GM08714 (cell line): ENCODE data around the gene EGR2.

Experiments
- H3K4me3 ChIP-seq: fragments of 200-500 bp; sonication (Bioruptor generic); 2 replicates; pipeline ENCODE4 v1.5.1; 2014; ENCODE audit warnings: mild to moderate bottlenecking, low read length, inconsistent platforms
- ZNF274 ChIP-seq: IDR thresholded peaks from 2 replicates; pipeline ENCODE4 v1.6.1; 2012; ENCODE audit warnings: mild to moderate bottlenecking, low read depth, low read length

Gene EGR2

DNA sequence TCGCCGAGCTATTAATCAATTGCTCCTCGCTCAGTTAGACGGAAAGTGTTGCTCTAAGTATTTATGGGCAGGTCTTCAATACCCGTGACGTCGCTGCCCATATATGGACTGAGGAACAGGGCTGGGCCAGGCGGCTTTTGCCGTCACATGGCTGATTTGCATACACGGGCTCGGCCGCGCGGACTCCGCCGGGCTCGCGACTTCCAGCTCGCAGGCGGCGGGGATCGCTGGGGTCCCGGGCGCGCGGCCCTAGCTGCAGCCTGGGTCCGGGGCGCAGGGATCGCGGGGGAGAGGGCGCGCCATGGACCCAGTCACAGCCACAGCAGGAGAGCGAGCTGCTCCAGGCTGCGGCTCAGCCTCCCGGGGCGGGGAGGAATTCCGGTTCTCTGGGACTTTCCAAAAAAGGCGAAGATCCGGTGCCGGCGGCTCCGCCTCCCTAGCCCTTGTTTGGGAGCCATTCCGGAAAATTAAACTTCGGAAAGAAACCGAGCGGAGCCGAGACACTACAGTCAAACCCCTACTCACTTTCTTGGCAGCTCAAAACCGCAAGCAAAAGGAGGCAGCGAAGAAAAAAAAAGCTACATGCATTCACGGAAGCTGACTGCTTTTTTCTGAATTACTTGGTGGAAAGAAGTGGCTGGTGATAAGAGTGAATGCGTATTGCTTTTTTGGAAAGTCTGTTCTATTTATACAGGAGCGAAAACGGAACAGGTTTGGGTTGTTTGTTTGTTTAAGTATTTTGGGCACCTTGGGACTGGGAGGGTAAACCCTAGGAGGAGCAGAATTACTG lies at the start of gene EGR2:
Gene EGR2 (minus strand): TSS at position 36 of the 790 bp plus-strand sequence. CDS start 337 bp downstream, outside the sequence.
- H3K4me3 ChIP-seq, result peak within 1 kb of the TSS; percentile 81
- no peak for TF ChIP-seq ZNF274

- H3K4me3 ChIP-seq, result no peak overlapping the region
- no peak for TF ChIP-seq ZNF274
These were observed 46.3 kb upstream of the EGR2 start for GRCh38 chr10:62862447-62862846.

- H3K4me3 ChIP-seq, result no peak overlapping the region
- TF ChIP-seq ZNF274, result no peak
These were observed 45.3 kb upstream of the EGR2 start for GRCh38 chr10:62861507-62861906.

- TF ChIP-seq ZNF274, result no peak
- H3K4me3 ChIP-seq, result no peak overlapping the region
These were observed 44.8 kb upstream of the EGR2 start for GRCh38 chr10:62860946-62861345.

GRCh38 chr10:62858364-62858763 lies 42.2 kb upstream of the EGR2 start:
- no peak for TF ChIP-seq ZNF274

GRCh38 chr10:62856021-62856420 lies 39.9 kb upstream of the EGR2 start:
- H3K4me3 ChIP-seq, result no peak overlapping the region
- no peak for TF ChIP-seq ZNF274

More at GRCh38 chr10:62858364-62858763, 42.2 kb upstream of the EGR2 start:
- no peak overlapping the region for H3K4me3 ChIP-seq

DNA sequence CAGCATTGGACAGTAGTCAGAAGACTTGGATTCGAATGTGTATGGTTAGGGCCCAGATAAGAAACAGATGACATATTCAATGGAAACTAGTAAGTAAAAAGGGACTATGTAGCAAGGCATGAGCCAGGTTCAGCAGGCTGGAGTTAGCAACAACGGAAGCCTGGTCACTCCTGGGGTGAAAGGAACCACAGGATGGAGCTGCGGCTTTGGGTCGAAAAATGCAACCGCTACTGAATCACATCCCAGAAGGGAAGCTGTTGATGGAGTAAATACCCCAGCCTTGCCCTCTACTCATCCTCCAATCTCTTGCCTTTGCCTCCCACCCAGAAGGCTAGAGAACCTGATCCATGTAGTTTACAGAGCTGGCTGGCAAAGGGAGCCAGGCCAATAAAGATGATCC lies 37.5 kb upstream of the EGR2 start:
- H3K4me3 ChIP-seq, result no peak overlapping the region; the same call in 1 of the 2 replicates
- no peak for TF ChIP-seq ZNF274

DNA sequence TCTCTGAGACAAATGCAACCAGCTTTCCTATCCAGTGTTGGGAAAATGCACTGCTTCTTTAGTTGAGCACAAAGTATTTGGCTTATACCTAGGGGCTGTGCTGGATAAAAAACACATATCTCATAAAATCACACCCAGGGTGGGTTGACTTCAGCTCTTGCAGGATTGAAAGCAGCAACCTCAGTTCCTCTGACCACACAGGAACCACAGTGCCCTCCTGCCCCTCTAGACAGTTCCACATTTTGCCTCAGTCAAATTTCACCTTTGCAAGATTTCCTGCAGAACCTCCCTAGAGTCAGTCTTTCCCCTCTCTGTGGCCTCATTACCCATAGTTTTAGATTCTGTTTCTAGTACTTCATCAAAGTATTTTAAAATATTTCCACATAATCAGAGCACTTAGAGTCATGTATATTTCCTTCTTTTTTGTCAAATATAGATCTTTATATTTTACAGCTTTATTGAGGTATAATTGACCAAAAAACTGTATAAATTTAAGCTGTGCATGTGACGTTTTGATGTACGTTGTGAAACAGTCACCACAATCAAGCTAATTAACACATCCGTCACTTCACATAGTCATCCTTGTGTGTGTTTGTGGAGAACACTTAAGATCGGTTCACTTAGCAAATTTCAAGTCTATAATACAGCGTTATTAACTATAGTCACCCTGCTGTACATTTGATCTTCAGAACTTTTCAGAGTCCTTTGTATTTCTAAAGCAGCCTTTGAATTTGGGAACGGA lies 37.0 kb upstream of the EGR2 start:
- H3K4me3 ChIP-seq, result peak overlapping the region; percentile 20; the same call in 1 of the 2 replicates
- no peak for TF ChIP-seq ZNF274

GRCh38 chr10:62851442-62851841 lies 35.3 kb upstream of the EGR2 start:
- TF ChIP-seq ZNF274, result no peak
- H3K4me3 ChIP-seq, result no peak overlapping the region

- no peak overlapping the region for H3K4me3 ChIP-seq
- no peak for TF ChIP-seq ZNF274
These were observed 34.5 kb upstream of the EGR2 start for GRCh38 chr10:62850646-62851045.

DNA sequence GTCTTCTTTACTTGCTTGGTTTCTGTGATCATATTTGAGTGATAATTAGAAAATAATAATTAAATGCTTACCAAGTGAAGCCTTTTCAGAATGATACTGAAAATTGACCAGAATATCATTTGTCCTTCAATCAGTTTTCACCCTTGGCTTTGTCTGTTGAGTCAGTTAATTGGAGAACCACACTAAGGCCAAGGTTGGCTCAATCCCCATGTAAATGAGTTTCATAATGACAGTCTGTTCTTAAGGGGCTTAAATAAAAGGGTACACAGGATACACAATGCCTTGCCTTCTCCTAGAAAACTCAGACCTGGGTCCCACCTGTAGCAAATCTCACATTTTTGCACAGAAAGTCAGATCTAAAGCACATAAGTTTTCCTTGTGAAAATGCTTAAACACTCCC lies 31.3 kb upstream of the EGR2 start:
- no peak overlapping the region for H3K4me3 ChIP-seq
- TF ChIP-seq ZNF274, result no peak

- H3K4me3 ChIP-seq, result no peak overlapping the region
- no peak for TF ChIP-seq ZNF274
These were observed 28.3 kb upstream of the EGR2 start for GRCh38 chr10:62844280-62845011.

DNA sequence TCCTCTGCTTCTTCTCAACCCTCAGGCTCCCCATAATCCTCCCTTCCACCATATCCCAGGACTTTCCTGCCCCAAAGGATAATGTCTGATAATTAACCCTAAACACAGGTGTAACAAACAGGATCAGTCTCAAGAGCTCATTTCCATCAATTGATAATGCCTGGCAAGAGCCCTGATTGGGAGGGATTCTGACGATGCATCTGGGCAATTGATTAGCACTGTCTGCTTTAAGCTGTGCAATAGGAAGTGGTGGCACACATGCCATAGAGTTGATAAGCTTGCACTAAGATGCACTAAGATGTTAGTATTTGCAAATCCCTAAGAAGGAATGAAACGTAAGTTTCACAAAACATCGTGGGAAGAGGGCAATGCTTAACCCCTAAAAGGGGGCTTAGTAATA lies 27.4 kb upstream of the EGR2 start:
- H3K4me3 ChIP-seq, result no peak overlapping the region
- no peak for TF ChIP-seq ZNF274

DNA sequence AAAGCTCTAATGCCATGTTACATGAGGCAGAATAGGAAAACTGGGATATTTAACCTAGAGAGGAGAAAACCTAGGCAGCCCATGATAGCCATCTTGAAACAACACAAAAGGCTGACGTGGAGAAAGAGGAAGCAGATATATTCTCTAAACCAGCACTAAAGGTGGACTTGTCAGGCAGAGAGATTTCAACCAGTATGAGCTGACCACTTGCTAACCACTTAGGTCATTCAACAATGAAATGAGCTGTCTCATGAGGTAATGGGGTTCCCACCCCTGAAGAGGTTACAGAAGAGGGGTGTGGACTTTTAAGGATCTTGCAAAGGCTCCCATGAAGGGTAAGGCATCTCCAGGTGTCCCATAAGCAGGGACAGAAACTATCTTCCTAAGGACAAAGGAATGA lies 26.8 kb upstream of the EGR2 start:
- no peak overlapping the region for H3K4me3 ChIP-seq
- TF ChIP-seq ZNF274, result no peak
